Activated CD8-positive, alpha-beta memory T cell treated with anti-CD3 and anti-CD28 coated beads for 48 hours (primary cell): ENCODE data around the gene NR1H2.
A peak's percentile ranks its signal among the peaks of the same experiment; 100 is the strongest.

Experiments
- DNase-seq, 3 experiments: peaks; one replicate each; pipeline ENCODE4 v3.0.0-alpha.2; 2020; ENCODE audit warnings: low read depth in 2 of 3, low spot score in 2 of 3

Gene NR1H2

GRCh38 chr19:50401605-50402450 is 25.6 kb downstream of the NR1H2 start:
- DNase-seq = no peak

GRCh38 chr19:50402544-50403301 is 26.5 kb downstream of the NR1H2 start:
- DNase-seq = no peak

GRCh38 chr19:50406156-50406820 is 30.0 kb downstream of the NR1H2 start:
- no peak for DNase-seq

GRCh38 chr19:50406829-50407228 is 30.6 kb downstream of the NR1H2 start:
- no peak for DNase-seq

GRCh38 chr19:50409347-50409746 is 33.1 kb downstream of the NR1H2 start:
- no peak for DNase-seq

- no peak for DNase-seq
Observed at GRCh38 chr19:50410109-50410508, 33.9 kb downstream of the NR1H2 start.

GRCh38 chr19:50412419-50412818 is 36.2 kb downstream of the NR1H2 start:
- DNase-seq = no peak

- DNase-seq = no peak
Observed at GRCh38 chr19:50413096-50413495, 36.8 kb downstream of the NR1H2 start.

- DNase-seq = no peak
Observed at GRCh38 chr19:50413531-50413930, 37.3 kb downstream of the NR1H2 start.

GRCh38 chr19:50414864-50415660 is 38.8 kb downstream of the NR1H2 start:
- DNase-seq = peak; percentile 48 to 80 (median 49)

- no peak for DNase-seq
Observed at GRCh38 chr19:50415661-50416033, 39.4 kb downstream of the NR1H2 start.

GRCh38 chr19:50416034-50416977 is 40.0 kb downstream of the NR1H2 start:
- no peak for DNase-seq

GRCh38 chr19:50417111-50418081 is 41.1 kb downstream of the NR1H2 start:
- no peak for DNase-seq

- DNase-seq = no peak
Observed at GRCh38 chr19:50418176-50419021, 42.1 kb downstream of the NR1H2 start, which contains the start of gene SPIB. TSS of gene SPIB (plus strand) at chr19:50418938. CDS start at chr19:50418963, 25 bp downstream.

- DNase-seq = no peak
Observed at GRCh38 chr19:50419022-50419579, 42.8 kb downstream of the NR1H2 start.

GRCh38 chr19:50419580-50420035 is 43.4 kb downstream of the NR1H2 start:
- no peak for DNase-seq

GRCh38 chr19:50420127-50420526 is 43.9 kb downstream of the NR1H2 start:
- no peak for DNase-seq
